HT1080 (cell line): ENCODE results near the gene FARP1. TPM values are rescaled to one million over a fixed set of nuclear protein-coding genes. Genes with fewer than 3 reads are reported as not detected.

Experiments
- DNase-seq: peaks from one replicate; pipeline ENCODE4 v3.0.0-alpha.2; 2015; ENCODE audit warnings: low read depth
- polyA plus RNA-seq, 2 experiments: library from polyadenylated mRNA; depleted of rRNA; stranded (reverse); fragments of >200 nt; gene quantifications; 2 replicates each; pipeline ENCODE4 v1.2.3, GENCODE V29; 2015
- total RNA-seq: library from RNA; depleted of rRNA; stranded (reverse); fragments of >200 nt; shearing (Covaris generic); gene quantifications from 2 replicates; pipeline ENCODE4 v1.2.3, GENCODE V29; 2014; rRNA removed

Gene FARP1, protein sequence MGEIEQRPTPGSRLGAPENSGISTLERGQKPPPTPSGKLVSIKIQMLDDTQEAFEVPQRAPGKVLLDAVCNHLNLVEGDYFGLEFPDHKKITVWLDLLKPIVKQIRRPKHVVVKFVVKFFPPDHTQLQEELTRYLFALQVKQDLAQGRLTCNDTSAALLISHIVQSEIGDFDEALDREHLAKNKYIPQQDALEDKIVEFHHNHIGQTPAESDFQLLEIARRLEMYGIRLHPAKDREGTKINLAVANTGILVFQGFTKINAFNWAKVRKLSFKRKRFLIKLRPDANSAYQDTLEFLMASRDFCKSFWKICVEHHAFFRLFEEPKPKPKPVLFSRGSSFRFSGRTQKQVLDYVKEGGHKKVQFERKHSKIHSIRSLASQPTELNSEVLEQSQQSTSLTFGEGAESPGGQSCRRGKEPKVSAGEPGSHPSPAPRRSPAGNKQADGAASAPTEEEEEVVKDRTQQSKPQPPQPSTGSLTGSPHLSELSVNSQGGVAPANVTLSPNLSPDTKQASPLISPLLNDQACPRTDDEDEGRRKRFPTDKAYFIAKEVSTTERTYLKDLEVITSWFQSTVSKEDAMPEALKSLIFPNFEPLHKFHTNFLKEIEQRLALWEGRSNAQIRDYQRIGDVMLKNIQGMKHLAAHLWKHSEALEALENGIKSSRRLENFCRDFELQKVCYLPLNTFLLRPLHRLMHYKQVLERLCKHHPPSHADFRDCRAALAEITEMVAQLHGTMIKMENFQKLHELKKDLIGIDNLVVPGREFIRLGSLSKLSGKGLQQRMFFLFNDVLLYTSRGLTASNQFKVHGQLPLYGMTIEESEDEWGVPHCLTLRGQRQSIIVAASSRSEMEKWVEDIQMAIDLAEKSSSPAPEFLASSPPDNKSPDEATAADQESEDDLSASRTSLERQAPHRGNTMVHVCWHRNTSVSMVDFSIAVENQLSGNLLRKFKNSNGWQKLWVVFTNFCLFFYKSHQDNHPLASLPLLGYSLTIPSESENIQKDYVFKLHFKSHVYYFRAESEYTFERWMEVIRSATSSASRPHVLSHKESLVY
- total RNA-seq = 8.9 and 17.7 TPM in 2 replicates
- 22.2 and 24.4 TPM in 2 replicates for polyA plus RNA-seq (2015; cell fraction: cytosol; rRNA removed)
- 20.0 and 21.8 TPM in 2 replicates for polyA plus RNA-seq (2015; cell fraction: nucleus; rRNA removed)

DNA sequence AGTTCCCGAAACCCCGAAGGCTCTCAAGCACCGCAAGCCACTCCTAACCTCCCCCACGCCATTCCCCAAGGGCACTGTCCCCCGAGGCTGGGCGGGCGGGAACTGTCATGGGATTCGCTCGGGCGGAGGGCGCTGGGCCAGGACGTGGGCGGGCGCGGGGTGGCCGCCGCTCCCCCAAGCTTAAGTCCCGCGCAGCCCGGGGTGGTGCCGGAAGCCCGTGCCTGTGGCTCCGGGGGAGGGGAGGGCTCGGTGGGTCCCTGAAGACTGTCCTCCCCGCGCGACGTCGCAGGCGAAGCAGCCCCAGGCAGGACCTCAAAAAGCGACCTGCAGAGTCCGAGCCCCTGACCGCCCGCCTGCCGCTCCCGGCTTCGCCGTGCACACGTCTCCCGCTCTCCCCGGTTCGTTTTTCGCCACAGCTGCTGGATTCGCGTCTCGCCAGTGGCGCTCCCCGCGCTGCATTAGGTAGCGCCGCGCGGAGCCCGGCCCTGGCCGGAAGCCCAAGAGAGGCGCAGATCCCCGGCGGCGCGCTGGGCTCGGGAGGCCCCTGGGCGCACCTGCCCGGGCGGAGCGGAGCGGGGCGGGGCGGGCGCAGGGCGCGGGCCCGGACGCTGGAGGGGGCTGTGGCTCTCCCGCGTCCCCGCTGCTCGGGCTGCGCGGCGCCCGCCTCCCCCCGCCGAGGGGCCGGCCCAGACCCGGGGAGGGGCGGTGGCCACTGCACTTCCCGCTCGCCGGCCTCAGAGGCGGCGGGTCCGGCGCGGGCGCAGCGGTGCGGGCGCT lies at the start of gene FARP1:
Gene FARP1 (plus strand): TSS at position 715 of the 777 bp plus-strand sequence. CDS start 70,149 bp downstream, outside the sequence.
- DNase-seq = peak; percentile 28

DNA sequence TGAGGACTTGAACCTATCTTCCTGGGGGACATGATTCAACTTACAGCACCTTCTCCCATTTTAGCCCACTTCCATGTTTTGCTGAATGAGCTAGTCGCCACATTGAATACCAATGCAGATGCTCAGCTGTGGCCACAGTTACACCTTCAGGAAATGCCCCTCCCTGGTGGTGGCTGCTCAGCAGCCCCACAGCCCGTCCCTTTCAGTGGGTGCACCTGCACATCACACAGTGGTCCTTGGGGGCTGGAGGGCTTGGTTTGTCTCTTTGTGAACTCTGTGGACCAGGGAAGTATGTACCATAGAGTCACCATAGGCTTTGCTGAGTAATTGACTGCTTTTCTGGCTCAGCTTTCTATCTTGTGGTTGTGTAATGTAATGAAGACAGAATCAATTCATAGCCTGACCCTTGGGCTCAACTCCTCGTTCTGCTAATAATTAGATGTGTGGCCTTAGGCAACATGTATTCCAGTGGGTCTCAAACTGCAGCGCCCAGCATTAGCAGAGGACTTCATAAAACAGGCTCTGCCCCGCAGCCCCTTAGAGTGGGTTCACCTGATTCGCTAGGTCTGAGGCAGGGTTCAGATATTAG lies 48.1 kb upstream of the FARP1 start:
- no peak for DNase-seq

- no peak for DNase-seq
These were observed 46.8 kb upstream of the FARP1 start for GRCh38 chr13:98096059-98096458.

DNA sequence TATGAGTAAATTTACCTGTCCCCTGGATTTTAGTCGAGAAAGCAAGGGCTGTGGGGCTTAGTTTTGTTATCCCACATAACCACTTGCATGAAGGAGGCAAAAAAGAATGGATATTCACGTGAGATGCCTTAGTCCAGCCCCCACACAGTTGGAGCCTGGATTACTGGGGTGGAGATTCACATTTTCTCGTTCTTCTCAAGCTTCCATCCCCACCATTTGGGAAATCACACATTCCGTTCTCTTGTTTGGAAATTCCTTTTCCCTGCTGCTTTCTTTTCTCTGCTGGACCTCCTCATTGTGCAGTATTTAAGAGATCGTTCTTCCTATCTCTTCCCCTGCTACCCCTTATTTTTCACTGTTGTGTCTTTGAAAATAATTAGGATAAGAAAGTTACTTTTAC lies 45.1 kb upstream of the FARP1 start:
- DNase-seq = no peak

GRCh38 chr13:98098516-98098915 lies 44.4 kb upstream of the FARP1 start:
- no peak for DNase-seq

- DNase-seq = no peak
These were observed 43.3 kb upstream of the FARP1 start for GRCh38 chr13:98099627-98100026.

DNA sequence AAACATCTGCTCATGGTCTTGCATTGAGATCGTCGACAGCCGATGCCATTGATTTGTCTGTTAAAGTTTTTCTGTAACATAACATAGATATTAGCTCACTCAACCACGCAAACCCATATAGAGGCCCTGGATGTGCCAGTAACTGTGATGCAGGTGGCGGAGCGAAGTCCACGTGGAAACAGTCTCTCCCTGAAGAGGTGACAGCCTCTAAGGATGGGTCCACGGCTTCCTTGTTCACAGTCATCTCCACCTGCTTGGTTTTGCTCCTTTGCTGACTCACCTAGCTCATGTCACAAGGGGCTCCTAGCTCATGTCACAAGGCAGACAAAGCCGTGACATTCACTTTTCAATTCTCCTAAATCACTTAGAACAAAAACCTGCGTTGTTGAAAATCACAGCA lies 42.4 kb upstream of the FARP1 start:
- DNase-seq = no peak

- no peak for DNase-seq
These were observed 39.4 kb upstream of the FARP1 start for GRCh38 chr13:98103531-98103930.

DNA sequence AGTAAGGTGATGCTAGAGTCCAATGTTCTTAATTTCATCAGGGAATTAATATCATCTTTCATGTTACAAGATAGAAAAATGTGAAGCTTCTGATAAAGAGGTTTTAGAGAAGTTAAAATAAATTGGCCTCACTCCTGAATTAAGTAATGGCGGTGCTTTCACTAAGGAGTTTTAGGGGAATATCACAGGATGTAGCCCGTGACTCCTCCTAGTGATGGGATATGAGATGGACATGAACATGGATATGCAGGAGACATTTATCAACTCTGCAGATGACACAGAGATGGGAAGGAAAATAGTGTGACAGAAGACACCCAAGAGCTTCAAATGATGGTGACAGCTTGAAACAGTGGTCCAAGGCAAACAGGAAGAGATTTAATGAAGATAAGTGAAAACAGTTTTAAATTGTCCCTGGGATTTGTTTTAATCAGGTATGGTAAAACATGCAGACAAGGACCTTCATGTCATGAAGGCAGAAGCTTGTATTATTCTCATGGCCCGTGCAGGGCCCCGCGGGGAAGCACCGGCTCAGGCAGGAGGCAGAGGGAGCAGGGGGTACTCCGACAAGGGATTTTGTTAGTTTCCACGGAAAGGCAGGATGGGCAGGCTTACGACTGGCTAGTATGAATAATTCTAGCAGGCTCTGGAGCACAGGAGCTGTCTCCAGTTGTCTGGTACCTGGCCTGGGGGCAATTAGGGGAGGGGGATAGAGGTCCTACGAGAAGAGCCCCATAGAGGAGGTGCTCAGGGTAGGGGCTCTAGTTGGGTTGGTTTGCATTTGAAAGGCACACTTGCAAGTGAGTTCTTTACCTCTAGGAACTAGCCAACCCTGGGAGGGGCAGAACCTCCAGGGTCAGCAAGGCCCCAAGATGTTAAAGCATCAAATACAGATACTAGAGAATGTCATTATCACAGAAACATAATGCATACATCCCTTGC lies 38.7 kb upstream of the FARP1 start:
- peak; percentile 43 for DNase-seq

GRCh38 chr13:98105929-98106336 lies 37.0 kb upstream of the FARP1 start:
- DNase-seq = no peak

DNA sequence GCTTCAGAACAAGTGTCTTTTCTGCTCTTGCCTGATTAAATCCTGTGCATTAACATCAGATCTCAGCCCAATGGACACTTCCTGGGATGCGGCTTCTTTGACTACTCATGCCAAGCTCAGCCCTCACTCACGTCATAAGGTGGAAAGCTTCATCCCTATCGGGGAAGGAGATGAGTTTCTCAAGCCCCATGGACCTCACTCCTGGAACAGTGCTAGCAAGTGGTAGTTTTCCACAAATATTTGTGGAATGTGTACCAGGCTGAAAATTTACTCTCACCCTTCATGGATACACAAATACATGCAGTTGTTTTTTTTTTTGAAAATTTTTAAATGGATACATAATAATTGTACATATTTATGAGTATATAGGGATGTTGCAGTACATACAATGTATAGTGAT lies 34.6 kb upstream of the FARP1 start:
- DNase-seq = no peak

DNA sequence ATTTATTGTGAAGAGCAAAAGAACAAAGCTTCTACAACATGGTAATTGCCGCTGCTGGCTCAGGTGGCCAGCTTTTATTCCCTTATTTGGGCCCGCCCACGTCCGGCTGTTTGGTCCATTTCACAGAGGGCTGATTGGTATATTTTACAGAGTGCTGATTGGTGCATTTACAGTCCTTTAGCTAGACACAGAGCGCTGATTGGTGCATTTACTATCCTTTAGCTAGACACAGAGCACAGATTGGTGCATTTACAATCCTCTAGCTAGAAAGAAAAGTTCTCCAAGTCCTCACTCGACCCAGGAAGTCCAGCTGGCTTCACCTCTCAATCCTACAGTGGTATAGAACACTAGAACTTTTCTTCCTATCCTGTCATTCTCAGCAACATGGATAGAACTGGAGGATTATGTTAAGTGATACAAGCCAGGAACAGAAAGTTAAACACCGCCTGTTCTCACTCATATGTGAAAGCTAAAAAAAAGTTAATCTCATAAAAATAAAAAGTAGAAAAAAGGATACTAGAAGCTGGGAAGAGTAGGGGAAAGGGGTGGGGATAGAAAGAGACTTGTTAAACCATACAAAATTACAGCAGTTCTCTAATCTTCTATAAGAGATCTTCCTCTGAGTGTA lies 33.6 kb upstream of the FARP1 start:
- DNase-seq = no peak

DNA sequence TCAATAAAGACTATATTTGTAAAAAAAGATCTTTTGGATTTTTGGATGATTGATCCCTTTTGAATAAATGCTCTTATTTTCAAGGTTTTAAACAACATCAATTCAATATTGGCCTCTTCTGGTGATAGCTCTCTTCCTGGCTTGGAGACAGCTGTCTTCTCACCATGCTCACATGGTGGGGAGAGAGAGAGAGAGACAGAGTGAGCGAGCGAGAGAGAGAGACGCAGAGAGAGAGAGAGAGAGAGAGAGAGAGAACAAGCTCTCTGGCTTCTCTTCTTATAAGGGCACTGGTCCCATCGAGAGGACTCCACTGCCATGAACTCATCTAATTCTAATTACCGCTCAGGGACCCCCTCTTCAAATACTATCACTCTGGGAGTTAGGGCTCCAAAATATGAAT lies 32.1 kb upstream of the FARP1 start:
- DNase-seq = no peak

- no peak for DNase-seq
These were observed 31.5 kb upstream of the FARP1 start for GRCh38 chr13:98111168-98112098.

GRCh38 chr13:98112456-98112855 lies 30.4 kb upstream of the FARP1 start:
- DNase-seq = no peak

DNA sequence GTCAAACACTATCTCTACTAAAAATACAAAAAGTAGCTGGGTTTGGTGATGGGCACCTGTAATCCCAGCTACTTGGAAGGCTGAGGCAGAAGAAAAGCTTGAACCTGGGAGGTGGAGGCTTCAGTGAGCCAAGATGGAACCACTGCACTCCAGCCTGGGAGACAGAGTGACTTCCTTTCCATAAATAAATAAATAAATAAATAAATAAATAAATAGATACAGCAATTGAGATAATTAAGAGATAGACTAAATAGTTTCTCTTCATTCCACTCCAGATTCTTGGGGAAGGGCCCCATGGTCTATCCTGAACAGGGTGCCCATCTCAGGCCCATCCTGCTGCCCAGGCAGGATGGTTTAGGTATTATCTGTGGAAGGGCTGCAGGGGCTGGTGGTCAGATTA lies 24.0 kb upstream of the FARP1 start:
- DNase-seq = no peak

DNA sequence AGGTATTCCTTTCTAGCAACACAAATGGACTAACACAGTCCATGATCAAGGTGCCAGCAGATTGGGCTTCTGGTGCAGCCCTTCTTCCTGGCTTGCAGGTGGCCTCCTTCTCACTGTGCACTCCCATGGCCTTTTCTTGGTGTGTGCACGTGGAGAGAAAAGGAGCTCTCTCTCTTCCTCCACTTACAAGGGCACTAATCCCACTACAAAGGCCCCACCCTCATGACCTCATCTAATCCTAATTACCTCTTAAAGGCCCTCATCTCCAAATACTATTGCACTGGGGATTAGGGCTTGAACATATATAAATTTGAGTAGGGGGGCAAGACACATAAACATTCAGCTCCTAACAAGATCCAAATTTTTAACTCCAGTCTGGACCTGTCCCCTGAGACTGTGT lies 19.7 kb upstream of the FARP1 start:
- DNase-seq = no peak
